GM12892 (cell line): ENCODE results near the gene UGT2B28. TPM values are rescaled to one million over a fixed set of nuclear protein-coding genes. Genes with fewer than 3 reads are reported as not detected.
"Not testable (repeated sequence)": the region's sequence is repeated elsewhere in the genome, so short reads cannot be mapped to it uniquely, and the experiment has no call there.

Source experiments
- DNase-seq: peaks from one replicate; pipeline ENCODE4 v3.0.0; 2011; ENCODE audit not compliant: insufficient read length
- FAIRE-seq: peaks from 2 replicates; lab custom pipeline; 2011; peaks lifted over from hg19 to GRCh38; lab: Jason Lieb, UNC
- POLR2A ChIP-seq: IDR thresholded peaks from 2 replicates; pipeline ENCODE4 v1.6.1; 2011; ENCODE audit warnings: low read depth, low read length, control low read depth
- POLR2AphosphoS5 ChIP-seq: IDR thresholded peaks from 2 replicates; pipeline ENCODE4 v1.6.1; 2011; ENCODE audit warnings: low read depth, low read length, control low read depth
- TAF1 ChIP-seq: IDR thresholded peaks from 2 replicates; pipeline ENCODE4 v1.6.1; 2011; ENCODE audit warnings: low read depth, mild to moderate bottlenecking, control low read depth, low read length, borderline replicate concordance
- polyA plus RNA-seq: library from polyadenylated mRNA; unstranded; fragments of >200 nt; gene quantifications from one replicate; pipeline ENCODE4 v1.2.1, GENCODE V29; 2012; ENCODE audit warnings: missing spikeins, inconsistent platforms; ENCODE audit not compliant: missing spikeins

UGT2B28 gene
- not detected for polyA plus RNA-seq

DNA sequence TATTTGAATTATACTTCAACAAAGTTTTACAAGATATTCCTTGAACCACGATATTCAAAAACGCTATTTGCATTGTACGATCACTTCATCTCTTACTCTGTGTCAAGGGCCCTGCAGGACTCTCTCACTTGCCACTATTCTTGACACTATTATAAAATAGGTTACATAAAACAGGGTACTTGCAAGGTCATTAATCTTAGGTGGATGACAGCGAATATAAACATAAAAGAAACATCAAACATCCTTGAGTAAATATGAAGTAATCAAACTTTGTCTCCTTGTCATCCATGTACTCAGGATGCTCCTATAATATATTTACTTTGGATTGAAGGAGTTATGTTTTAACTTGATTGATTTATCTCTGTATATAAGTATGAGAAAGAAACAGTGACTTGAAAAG is at the start of gene UGT2B28:
Gene UGT2B28, plus strand, starts transcription at position 395 of the 400 bp plus-strand sequence. CDS start 26 bp downstream, outside the sequence.
- FAIRE-seq, DNase-seq: not testable (repeated sequence)

GRCh38 chr4:69239092-69239491 is 41.2 kb upstream of the UGT2B28 start:
- TF ChIP-seq POLR2A, result no peak
- no peak for TF ChIP-seq POLR2AphosphoS5
- TF ChIP-seq TAF1, result no peak
- no peak for FAIRE-seq

GRCh38 chr4:69239557-69240168 is 40.6 kb upstream of the UGT2B28 start:
- no peak for FAIRE-seq

More at GRCh38 chr4:69239092-69239491, 41.2 kb upstream of the UGT2B28 start:
- DNase-seq, result no peak

GRCh38 chr4:69240787-69241186 is 39.5 kb upstream of the UGT2B28 start:
- not testable (repeated sequence) for FAIRE-seq, DNase-seq

More at GRCh38 chr4:69239557-69240168, 40.6 kb upstream of the UGT2B28 start:
- DNase-seq, result no peak
- TF ChIP-seq TAF1 (no peak), POLR2A (no peak), POLR2AphosphoS5 (no peak)

DNA sequence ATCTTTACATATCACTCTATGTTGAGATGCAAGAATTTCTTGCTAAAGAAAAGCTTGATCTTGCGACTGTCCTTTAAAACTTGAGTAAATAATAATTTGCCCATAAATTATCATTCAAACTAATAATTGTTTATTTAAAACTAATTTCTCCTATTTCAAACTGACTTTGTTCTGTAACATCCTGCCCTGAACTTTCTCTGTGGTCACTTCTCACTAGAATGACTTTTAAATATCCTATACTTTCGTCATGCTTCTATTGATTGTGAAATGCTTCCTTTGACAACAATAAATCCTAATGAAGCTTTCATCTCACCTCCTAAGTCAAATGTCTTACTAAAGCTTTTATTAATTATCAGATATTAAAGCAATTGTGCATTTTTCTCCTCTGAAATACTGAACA is 38.5 kb upstream of the UGT2B28 start:
- not testable (repeated sequence) for DNase-seq, FAIRE-seq

GRCh38 chr4:69242562-69243240 is 37.6 kb upstream of the UGT2B28 start:
- FAIRE-seq, DNase-seq: not testable (repeated sequence)

DNA sequence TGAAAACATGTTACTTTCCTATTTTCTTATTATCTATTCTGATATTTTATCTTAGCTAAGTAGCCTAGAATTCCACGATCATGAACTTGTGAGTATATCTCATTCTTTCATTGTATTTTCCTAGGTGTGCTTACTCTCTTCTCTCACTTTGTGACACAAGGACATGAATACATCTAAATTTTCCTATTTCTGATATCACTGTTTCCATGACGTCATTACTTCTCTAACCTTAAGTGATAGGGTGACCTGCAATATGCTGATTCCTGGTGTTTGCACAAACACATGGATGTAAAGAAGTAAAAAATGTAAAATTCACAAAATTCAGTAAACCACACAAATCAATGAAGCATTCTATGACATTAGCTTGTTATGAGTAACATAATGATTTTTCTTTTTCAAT is 29.4 kb upstream of the UGT2B28 start:
- FAIRE-seq, DNase-seq: not testable (repeated sequence)

DNA sequence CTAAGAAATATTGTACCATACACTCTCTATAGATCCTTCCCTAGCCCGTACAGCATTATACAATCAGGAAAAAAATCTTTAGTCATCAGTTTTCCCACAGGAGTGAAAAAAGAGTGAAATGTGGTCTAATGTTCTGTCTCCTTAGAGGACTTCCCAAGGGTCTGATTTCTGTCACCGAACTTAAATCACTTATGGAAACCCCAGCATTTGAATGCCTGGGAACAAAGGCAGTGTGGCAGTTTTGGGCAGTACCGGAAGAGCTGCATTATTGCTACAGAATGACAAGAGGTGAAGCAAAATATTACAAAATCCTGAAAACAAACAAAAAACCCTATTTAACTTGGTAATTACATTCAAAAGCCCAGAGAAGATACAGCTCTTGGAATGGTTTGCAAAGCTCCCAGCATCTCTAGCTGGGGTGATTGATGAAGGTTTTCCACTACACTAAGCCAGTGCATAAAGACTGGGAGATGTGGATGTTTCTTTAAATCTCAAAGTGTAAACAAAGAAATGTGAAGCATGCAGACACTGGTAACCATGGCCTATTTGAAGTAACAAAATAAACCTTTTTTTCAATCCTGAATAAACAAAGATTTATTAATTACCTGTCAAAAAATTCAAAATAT is 27.0 kb upstream of the UGT2B28 start:
- FAIRE-seq, DNase-seq: not testable (repeated sequence)

DNA sequence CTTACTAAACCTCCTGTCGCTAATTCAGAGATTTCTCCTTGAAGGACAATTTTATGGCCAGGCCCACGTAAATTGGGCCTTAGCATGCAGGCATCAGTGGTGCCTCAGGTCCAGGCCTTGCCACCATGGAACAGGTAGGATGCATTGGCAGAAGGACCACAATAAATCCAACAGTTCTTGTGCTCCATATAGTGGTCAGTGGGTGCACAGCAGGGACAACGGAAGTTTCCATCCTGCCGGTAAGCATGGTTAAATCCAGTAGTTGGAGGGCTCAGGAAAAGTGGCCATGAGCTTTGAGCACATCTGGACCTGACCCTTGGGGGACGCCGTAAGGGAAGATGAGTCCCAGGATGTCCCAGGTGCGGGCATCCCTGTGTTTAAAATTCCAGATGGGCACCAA is 11.7 kb upstream of the UGT2B28 start:
- not testable (repeated sequence) for FAIRE-seq, DNase-seq

- FAIRE-seq, DNase-seq: not testable (repeated sequence)
Measured at GRCh38 chr4:69296356-69296755, 16.1 kb downstream of the UGT2B28 start.

- FAIRE-seq, DNase-seq: not testable (repeated sequence)
Measured at GRCh38 chr4:69308426-69309033, 28.3 kb downstream of the UGT2B28 start.

GRCh38 chr4:69309549-69310076 is 29.3 kb downstream of the UGT2B28 start:
- not testable (repeated sequence) for FAIRE-seq, DNase-seq

DNA sequence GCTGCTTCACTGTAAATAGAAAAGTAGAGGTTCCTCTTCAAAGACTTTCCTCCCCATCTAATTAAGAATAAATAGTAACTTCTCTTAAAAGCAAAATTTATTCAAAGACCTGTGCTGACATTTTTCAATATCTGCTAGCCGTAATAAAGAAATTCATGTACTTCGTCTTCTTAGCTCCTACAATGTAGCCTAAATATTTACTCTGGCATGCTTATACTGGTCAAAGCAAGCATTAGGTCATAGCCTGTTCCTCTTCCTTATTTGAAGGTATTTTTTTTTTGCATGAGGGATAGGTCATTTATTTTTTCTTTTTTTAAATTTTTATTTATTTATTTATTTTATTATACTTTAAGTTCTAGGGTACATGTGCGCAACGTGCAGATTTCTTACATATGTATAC is 30.0 kb downstream of the UGT2B28 start:
- FAIRE-seq, DNase-seq: not testable (repeated sequence)

GRCh38 chr4:69317669-69318298 is 37.5 kb downstream of the UGT2B28 start:
- not testable (repeated sequence) for DNase-seq, FAIRE-seq
